ENCODE measurements around the gene PALM. TPM values are rescaled to one million over a fixed set of nuclear protein-coding genes. Genes with fewer than 3 reads are reported as not detected.
"Not testable (repeated sequence)": the region's sequence is repeated elsewhere in the genome, so short reads cannot be mapped to it uniquely, and the experiment has no call there.

PALM gene
- total and polyA plus RNA-seq, 2 experiments from 2014 or later: 22.1 to 27.2 TPM

- Histone ChIP-seq H3K9me3 (ENCODE audit: low read depth) (no peaks in the 10 kb centered on the region), H3K4me1 (ENCODE audit: insufficient read depth) (peaks cover 11% of the 10 kb centered on the region), H3K27ac (peak overlapping the region; percentile 89), H3K27me3 (no peaks in the 10 kb centered on the region), H3K4me3 (no peak overlapping the region), H3K36me3 (replicated peaks; ENCODE audit: insufficient read depth, low read depth) (no peaks in the 10 kb centered on the region), H3K9me2 (replicated peaks; ENCODE audit: insufficient read depth) (no peaks in the 10 kb centered on the region), H3K79me2 (no peaks in the 10 kb centered on the region), H4K20me1 (ENCODE audit: insufficient read depth, poor library complexity, severe bottlenecking) (no peaks in the 10 kb centered on the region), H3K4me2 (peak overlapping the region; percentile 34), H2AFZ (no peak overlapping the region)
- WGBS (ENCODE audit: low lambda C conversion rate, missing lambda C conversion rate): 79% methylated on average over 11 of the region's 22 CpGs
- no peak for TF ChIP-seq EZH2 (IDR thresholded peaks at IDR 0.05; ENCODE audit: borderline replicate concordance)
- peak; percentile 59 for TF ChIP-seq CTCF (IDR thresholded peaks at IDR 0.05; ENCODE audit: poor library complexity)
- DNase-seq (ENCODE audit: low spot score): peak; percentile 64
Measured at GRCh38 chr19:737591-738093, 28.9 kb downstream of the PALM start.

GRCh38 chr19:738509-739128 lies 29.9 kb downstream of the PALM start:
- H2AFZ ChIP-seq: no peak overlapping the region
- 69% methylated on average over 19 of the region's 23 CpGs for WGBS (ENCODE audit: low lambda C conversion rate, missing lambda C conversion rate)
- no peak for TF ChIP-seq EZH2phosphoT487 (IDR thresholded peaks at IDR 0.05; ENCODE audit: low read depth, severe bottlenecking, unreplicated experiment)
- TF ChIP-seq CTCF (IDR thresholded peaks at IDR 0.05; ENCODE audit: poor library complexity): no peak
- TF ChIP-seq EZH2 (IDR thresholded peaks at IDR 0.05; ENCODE audit: borderline replicate concordance): no peak
- H3K4me3 ChIP-seq: no peak overlapping the region
- peak overlapping the region; percentile 34 for H3K4me2 ChIP-seq
- H3K9me3 ChIP-seq (ENCODE audit: low read depth): no peaks in the 10 kb centered on the region
- H3K4me1 ChIP-seq (ENCODE audit: insufficient read depth): peaks cover 11% of the 10 kb centered on the region
- H3K27me3 ChIP-seq: no peaks in the 10 kb centered on the region
- H3K36me3 ChIP-seq (replicated peaks; ENCODE audit: insufficient read depth, low read depth): no peaks in the 10 kb centered on the region
- no peaks in the 10 kb centered on the region for H3K79me2 ChIP-seq
- no peaks in the 10 kb centered on the region for H4K20me1 ChIP-seq (ENCODE audit: insufficient read depth, poor library complexity, severe bottlenecking)
- DNase-seq (ENCODE audit: low spot score): peak; percentile 83
- H3K9me2 ChIP-seq (replicated peaks; ENCODE audit: insufficient read depth): no peaks in the 10 kb centered on the region
- H3K27ac ChIP-seq: peak overlapping the region; percentile 89

GRCh38 chr19:739998-740715 lies 31.4 kb downstream of the PALM start:
- no peak overlapping the region for H2AFZ ChIP-seq
- DNase-seq (ENCODE audit: low spot score): no peak
- WGBS (ENCODE audit: low lambda C conversion rate, missing lambda C conversion rate): 94% methylated on average over 21 of the region's 36 CpGs
- no peaks in the 10 kb centered on the region for H3K79me2 ChIP-seq
- no peaks in the 10 kb centered on the region for H3K27me3 ChIP-seq
- no peaks in the 10 kb centered on the region for H3K9me3 ChIP-seq (ENCODE audit: low read depth)
- no peaks in the 10 kb centered on the region for H3K36me3 ChIP-seq (replicated peaks; ENCODE audit: insufficient read depth, low read depth)
- H3K4me2 ChIP-seq: no peak overlapping the region
- H3K4me3 ChIP-seq: no peak overlapping the region
- no peaks in the 10 kb centered on the region for H3K9me2 ChIP-seq (replicated peaks; ENCODE audit: insufficient read depth)
- peaks cover 11% of the 10 kb centered on the region for H3K4me1 ChIP-seq (ENCODE audit: insufficient read depth)
- no peaks in the 10 kb centered on the region for H4K20me1 ChIP-seq (ENCODE audit: insufficient read depth, poor library complexity, severe bottlenecking)
- no peak overlapping the region for H3K27ac ChIP-seq
- TF ChIP-seq CTCF (IDR thresholded peaks at IDR 0.05; ENCODE audit: poor library complexity) (no peak), EZH2phosphoT487 (IDR thresholded peaks at IDR 0.05; ENCODE audit: low read depth, severe bottlenecking, unreplicated experiment) (no peak), EZH2 (IDR thresholded peaks at IDR 0.05; ENCODE audit: borderline replicate concordance) (no peak)

GRCh38 chr19:740816-741505 lies 32.2 kb downstream of the PALM start:
- not testable (repeated sequence) for H3K9me3 ChIP-seq (ENCODE audit: low read depth); H3K27ac ChIP-seq; H3K4me3 ChIP-seq; H3K27me3 ChIP-seq; H3K79me2 ChIP-seq; H3K36me3 ChIP-seq (replicated peaks; ENCODE audit: insufficient read depth, low read depth); H3K9me2 ChIP-seq (replicated peaks; ENCODE audit: insufficient read depth); DNase-seq (ENCODE audit: low spot score); H4K20me1 ChIP-seq (ENCODE audit: insufficient read depth, poor library complexity, severe bottlenecking); H3K4me2 ChIP-seq; H2AFZ ChIP-seq
- H3K4me1 ChIP-seq (ENCODE audit: insufficient read depth): peaks cover 11% of the 10 kb centered on the region
- WGBS (ENCODE audit: low lambda C conversion rate, missing lambda C conversion rate): 91% methylated on average over 13 of the region's 16 CpGs
